K562 (cell line): Measurements from ENCODE around the gene RNF167. TPM values are rescaled to one million over a fixed set of nuclear protein-coding genes. Genes with fewer than 3 reads are reported as not detected.

ENCODE experiments used
- BDP1 ChIP-seq: IDR thresholded peaks from 3 replicates; pipeline ENCODE4 v1.6.1; 2011; ENCODE audit not compliant: insufficient read length, insufficient read depth
- BHLHE40 ChIP-seq: IDR thresholded peaks from 2 replicates; pipeline ENCODE4 v1.6.1; 2011; ENCODE audit warnings: low read length, improper control_type of control experiment
- ETS2 ChIP-seq: IDR thresholded peaks from 2 replicates; pipeline ENCODE4 v1.6.1; 2016; ENCODE audit warnings: borderline replicate concordance, missing genetic modification characterization, mild to moderate bottlenecking, moderate library complexity, missing compliant biosample characterization; ENCODE audit not compliant: poor library complexity, severe bottlenecking
- HMG20A ChIP-seq: fragments of 450-650 bp; formaldehyde crosslinking; conservative IDR thresholded peaks from 2 replicates; pipeline ENCODE4 v1.4.0; 2020; ENCODE audit warnings: mild to moderate bottlenecking, mixed read lengths
- SIRT6 ChIP-seq: IDR thresholded peaks from one replicate; pipeline ENCODE4 v1.6.1; 2012; ENCODE audit warnings: low read depth, mild to moderate bottlenecking, control low read depth, inconsistent platforms, low read length, moderate library complexity
- TBL1XR1 ChIP-seq, 2 experiments: IDR thresholded peaks; 2 replicates each; pipeline ENCODE4 v1.6.1; 2012; ENCODE audit warnings: improper control_type of control experiment in 2 of 2, low read length in 2 of 2, mild to moderate bottlenecking in 1 of 2
- TCF7L2 ChIP-seq: fragments of 150-350 bp; IDR thresholded peaks from 2 replicates; pipeline ENCODE4 v1.6.1; 2016; ENCODE audit warnings: low read depth, mild to moderate bottlenecking, low read length, moderate library complexity
- ZNF134 ChIP-seq: fragments of 250-450 bp; sonication (Bioruptor Pico); conservative IDR thresholded peaks from 2 replicates; pipeline ENCODE4 v1.4.0; 2020
- ZNF57 ChIP-seq: fragments of 450-650 bp; formaldehyde crosslinking; IDR thresholded peaks from 2 replicates; pipeline ENCODE4 v1.4.0; 2020; ENCODE audit warnings: mild to moderate bottlenecking, moderate library complexity
- ZNF766 ChIP-seq: fragments of 200-800 bp; sonication (Bioruptor generic); conservative IDR thresholded peaks from 2 replicates; pipeline ENCODE4 v1.6.1; 2016; ENCODE audit warnings: missing genetic modification characterization, missing compliant biosample characterization
- polyA plus RNA-seq, 8 experiments: library from polyadenylated mRNA; depleted of rRNA in 4 of 8; stranded (reverse) in 5 of 8; unstranded in 3 of 8; fragments of >200 nt; fragmentation: Nextera tagmentation in 2 of 8; fragmentation: Illumina TruSeq in 1 of 8; extraction: Ambion mirVana in 2 of 8; extraction: Trizol in 1 of 8; gene quantifications; 2 replicates each; pipeline versions ENCODE4 v1.2.1 to v1.2.3, GENCODE V29; 2011 to 2014; ENCODE audit warnings: inconsistent platforms in 1 of 8, missing spikeins in 1 of 8
- total RNA-seq, 7 experiments: library from RNA; depleted of rRNA in 6 of 7; stranded (reverse); fragments of >200 nt in 6 of 7; fragmentation: Illumina TruSeq in 2 of 7; extraction: Trizol in 2 of 7; gene quantifications; 2 replicates each; pipeline versions ENCODE4 v1.2.1 to v1.2.3, GENCODE V29; 2011 to 2021; ENCODE audit warnings: low replicate concordance in 1 of 7
- TF ChIP-seq, protein P1 (sequence below): fragments of 450-650 bp; formaldehyde crosslinking; IDR thresholded peaks from 2 replicates; pipeline ENCODE4 v1.4.0; 2020; ENCODE audit warnings: mild to moderate bottlenecking, moderate library complexity
- TF ChIP-seq, protein P2 (sequence below): fragments of 450-650 bp; IDR thresholded peaks from 2 replicates; pipeline ENCODE4 v1.6.1; 2017; ENCODE audit warnings: antibody characterized with exemption
- TF ChIP-seq, protein P3 (sequence below): fragments of 450-650 bp; IDR thresholded peaks from 2 replicates; pipeline ENCODE4 v1.6.1; 2018; ENCODE audit not compliant: partially characterized antibody
- TF ChIP-seq, protein P4 (sequence below): fragments of 450-650 bp; formaldehyde crosslinking; IDR thresholded peaks from 2 replicates; pipeline ENCODE4 v1.4.0; 2020; ENCODE audit warnings: mild to moderate bottlenecking
- TF ChIP-seq, protein P5 (sequence below), 2 experiments: IDR thresholded peaks; 2 replicates each; pipeline ENCODE4 v1.6.1; 2011; ENCODE audit warnings: borderline replicate concordance in 1 of 2, control low read depth in 1 of 2, low read depth in 1 of 2, low read length in 1 of 2, mild to moderate bottlenecking in 1 of 2, mixed read lengths in 1 of 2, moderate library complexity in 1 of 2; ENCODE audit not compliant: insufficient read depth in 1 of 2, insufficient read length in 1 of 2, poor library complexity in 1 of 2, severe bottlenecking in 1 of 2; ENCODE audit errors: extremely low read depth in 1 of 2
- TF ChIP-seq, protein P6 (sequence below): sonication (generic); IDR thresholded peaks from 2 replicates; pipeline ENCODE4 v1.6.1; 2016

The RNF167 gene
- total and polyA plus RNA-seq, 9 of the 15 experiments (the other 6 are each of a cell fraction or from before 2014, with no cell fraction given): 16.5 to 143 (median 45.5) TPM

DNA sequence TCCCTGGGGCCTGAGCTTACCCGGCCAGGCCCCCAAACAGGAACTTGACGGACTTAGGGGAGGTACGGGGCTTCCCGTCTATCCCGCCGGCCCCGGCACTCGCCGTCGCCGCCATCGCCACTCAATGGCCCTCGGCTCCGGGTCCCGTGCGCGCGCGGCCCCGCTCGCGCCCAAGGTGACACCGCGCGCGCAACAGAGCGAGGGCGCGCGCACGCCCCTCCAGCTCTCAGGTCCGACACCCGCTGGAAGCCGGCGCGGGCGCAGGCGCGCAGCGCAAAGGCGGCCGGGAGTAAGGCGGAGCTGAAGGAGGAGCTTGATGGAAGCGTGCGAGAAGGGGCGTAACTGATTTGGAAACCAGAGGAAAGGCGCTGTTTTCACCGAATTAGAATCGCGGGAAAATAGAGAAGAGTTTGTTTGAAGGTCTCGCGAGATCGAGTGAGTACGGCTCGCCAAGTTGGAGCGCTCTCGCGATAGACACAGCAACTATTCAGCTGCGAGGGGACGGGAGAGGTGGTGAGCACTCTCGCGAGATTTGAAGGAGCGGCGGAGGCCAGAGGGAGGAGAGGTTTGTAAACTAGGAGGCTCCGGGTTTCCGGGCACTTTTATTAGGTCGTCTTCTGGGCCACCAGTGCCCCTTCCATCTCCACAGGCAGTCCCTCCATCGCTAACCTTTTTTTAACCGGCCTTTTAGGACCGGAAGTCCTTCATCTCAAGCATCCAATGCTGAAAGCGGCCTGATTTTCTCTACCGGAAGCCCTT lies at the start of gene RNF167, which contains the start of gene SLC25A11 (continued):
- no peak for TF ChIP-seq SIRT6
- no peak for TF ChIP-seq TBL1XR1 (IDR thresholded peaks at IDR 0.05; ENCODE audit: low read length in 2 of 2)
- TF ChIP-seq, protein P1, sequence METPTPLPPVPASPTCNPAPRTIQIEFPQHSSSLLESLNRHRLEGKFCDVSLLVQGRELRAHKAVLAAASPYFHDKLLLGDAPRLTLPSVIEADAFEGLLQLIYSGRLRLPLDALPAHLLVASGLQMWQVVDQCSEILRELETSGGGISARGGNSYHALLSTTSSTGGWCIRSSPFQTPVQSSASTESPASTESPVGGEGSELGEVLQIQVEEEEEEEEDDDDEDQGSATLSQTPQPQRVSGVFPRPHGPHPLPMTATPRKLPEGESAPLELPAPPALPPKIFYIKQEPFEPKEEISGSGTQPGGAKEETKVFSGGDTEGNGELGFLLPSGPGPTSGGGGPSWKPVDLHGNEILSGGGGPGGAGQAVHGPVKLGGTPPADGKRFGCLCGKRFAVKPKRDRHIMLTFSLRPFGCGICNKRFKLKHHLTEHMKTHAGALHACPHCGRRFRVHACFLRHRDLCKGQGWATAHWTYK (CRISPR knock-in tag): no peak
- TF ChIP-seq, protein P2, sequence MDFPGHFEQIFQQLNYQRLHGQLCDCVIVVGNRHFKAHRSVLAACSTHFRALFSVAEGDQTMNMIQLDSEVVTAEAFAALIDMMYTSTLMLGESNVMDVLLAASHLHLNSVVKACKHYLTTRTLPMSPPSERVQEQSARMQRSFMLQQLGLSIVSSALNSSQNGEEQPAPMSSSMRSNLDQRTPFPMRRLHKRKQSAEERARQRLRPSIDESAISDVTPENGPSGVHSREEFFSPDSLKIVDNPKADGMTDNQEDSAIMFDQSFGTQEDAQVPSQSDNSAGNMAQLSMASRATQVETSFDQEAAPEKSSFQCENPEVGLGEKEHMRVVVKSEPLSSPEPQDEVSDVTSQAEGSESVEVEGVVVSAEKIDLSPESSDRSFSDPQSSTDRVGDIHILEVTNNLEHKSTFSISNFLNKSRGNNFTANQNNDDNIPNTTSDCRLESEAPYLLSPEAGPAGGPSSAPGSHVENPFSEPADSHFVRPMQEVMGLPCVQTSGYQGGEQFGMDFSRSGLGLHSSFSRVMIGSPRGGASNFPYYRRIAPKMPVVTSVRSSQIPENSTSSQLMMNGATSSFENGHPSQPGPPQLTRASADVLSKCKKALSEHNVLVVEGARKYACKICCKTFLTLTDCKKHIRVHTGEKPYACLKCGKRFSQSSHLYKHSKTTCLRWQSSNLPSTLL: no peak
- TF ChIP-seq, protein P3, sequence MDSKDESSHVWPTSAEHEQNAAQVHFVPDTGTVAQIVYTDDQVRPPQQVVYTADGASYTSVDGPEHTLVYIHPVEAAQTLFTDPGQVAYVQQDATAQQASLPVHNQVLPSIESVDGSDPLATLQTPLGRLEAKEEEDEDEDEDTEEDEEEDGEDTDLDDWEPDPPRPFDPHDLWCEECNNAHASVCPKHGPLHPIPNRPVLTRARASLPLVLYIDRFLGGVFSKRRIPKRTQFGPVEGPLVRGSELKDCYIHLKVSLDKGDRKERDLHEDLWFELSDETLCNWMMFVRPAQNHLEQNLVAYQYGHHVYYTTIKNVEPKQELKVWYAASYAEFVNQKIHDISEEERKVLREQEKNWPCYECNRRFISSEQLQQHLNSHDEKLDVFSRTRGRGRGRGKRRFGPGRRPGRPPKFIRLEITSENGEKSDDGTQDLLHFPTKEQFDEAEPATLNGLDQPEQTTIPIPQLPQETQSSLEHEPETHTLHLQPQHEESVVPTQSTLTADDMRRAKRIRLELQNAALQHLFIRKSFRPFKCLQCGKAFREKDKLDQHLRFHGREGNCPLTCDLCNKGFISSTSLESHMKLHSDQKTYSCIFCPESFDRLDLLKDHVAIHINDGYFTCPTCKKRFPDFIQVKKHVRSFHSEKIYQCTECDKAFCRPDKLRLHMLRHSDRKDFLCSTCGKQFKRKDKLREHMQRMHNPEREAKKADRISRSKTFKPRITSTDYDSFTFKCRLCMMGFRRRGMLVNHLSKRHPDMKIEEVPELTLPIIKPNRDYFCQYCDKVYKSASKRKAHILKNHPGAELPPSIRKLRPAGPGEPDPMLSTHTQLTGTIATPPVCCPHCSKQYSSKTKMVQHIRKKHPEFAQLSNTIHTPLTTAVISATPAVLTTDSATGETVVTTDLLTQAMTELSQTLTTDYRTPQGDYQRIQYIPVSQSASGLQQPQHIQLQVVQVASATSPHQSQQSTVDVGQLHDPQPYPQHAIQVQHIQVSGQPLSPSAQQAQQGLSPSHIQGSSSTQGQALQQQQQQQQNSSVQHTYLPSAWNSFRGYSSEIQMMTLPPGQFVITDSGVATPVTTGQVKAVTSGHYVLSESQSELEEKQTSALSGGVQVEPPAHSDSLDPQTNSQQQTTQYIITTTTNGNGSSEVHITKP: peak; percentile 15
- no peak for TF ChIP-seq TCF7L2
- no peak for TF ChIP-seq BDP1
- TF ChIP-seq, protein P4, sequence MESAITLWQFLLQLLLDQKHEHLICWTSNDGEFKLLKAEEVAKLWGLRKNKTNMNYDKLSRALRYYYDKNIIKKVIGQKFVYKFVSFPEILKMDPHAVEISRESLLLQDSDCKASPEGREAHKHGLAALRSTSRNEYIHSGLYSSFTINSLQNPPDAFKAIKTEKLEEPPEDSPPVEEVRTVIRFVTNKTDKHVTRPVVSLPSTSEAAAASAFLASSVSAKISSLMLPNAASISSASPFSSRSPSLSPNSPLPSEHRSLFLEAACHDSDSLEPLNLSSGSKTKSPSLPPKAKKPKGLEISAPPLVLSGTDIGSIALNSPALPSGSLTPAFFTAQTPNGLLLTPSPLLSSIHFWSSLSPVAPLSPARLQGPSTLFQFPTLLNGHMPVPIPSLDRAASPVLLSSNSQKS (CRISPR knock-in tag): no peak
- TF ChIP-seq ZNF57 (CRISPR knock-in tag): no peak
- no peak for TF ChIP-seq HMG20A (CRISPR knock-in tag)
- TF ChIP-seq, protein P5, sequence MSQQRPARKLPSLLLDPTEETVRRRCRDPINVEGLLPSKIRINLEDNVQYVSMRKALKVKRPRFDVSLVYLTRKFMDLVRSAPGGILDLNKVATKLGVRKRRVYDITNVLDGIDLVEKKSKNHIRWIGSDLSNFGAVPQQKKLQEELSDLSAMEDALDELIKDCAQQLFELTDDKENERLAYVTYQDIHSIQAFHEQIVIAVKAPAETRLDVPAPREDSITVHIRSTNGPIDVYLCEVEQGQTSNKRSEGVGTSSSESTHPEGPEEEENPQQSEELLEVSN (IDR thresholded peaks at IDR 0.05; ENCODE audit: borderline replicate concordance in 1 of 2, extremely low read depth in 1 of 2, insufficient read depth in 1 of 2, insufficient read length in 1 of 2, low read depth in 1 of 2, low read length in 1 of 2, poor library complexity in 1 of 2, severe bottlenecking in 1 of 2): peak in 1 of 2 experiments; percentile 57
- peak; percentile 92 for TF ChIP-seq BHLHE40
- 0 out of 2 replicates have a peak, but pooled peaks have one; percentile 32 for TF ChIP-seq ZNF134
- TF ChIP-seq ETS2 (tag): no peak
- TF ChIP-seq ZNF766 (CRISPR knock-in tag): peak; percentile 93
- TF ChIP-seq, protein P6, sequence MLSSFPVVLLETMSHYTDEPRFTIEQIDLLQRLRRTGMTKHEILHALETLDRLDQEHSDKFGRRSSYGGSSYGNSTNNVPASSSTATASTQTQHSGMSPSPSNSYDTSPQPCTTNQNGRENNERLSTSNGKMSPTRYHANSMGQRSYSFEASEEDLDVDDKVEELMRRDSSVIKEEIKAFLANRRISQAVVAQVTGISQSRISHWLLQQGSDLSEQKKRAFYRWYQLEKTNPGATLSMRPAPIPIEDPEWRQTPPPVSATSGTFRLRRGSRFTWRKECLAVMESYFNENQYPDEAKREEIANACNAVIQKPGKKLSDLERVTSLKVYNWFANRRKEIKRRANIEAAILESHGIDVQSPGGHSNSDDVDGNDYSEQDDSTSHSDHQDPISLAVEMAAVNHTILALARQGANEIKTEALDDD: peak; percentile 57; the same call in 1 of the 2 replicates
